BJ (cell line): ENCODE data around the gene CDH23. TPM values are rescaled to one million over a fixed set of nuclear protein-coding genes. Genes with fewer than 3 reads are reported as not detected.

Experiments used
- CTCF ChIA-PET: fragments of 350-600 bp; formaldehyde crosslinking; extraction: SDS; loops from one replicate; lab custom pipeline; 2021; ENCODE audit warnings: antibody characterized with exemption, inconsistent platforms; lab: Yijun Ruan, JAX
- POLR2A ChIA-PET: fragments of 300-600 bp; sonication (Branson Sonifier 250); formaldehyde crosslinking; extraction: SDS; loops from one replicate; lab custom pipeline; 2021; ENCODE audit warnings: antibody characterized with exemption; lab: Charles Lee
- DNase-seq: peaks from one replicate; pipeline ENCODE4 v3.0.0-alpha.2; 2011; ENCODE audit warnings: low read depth
- H3K27me3 ChIP-seq: 2 replicates; pipeline ENCODE4 v1.6.0; 2011; ENCODE audit warnings: low read length; ENCODE audit not compliant: control insufficient read depth, insufficient read depth
- H3K36me3 ChIP-seq: 2 replicates; pipeline ENCODE4 v1.5.1; 2011; ENCODE audit warnings: low read length; ENCODE audit not compliant: control insufficient read depth, insufficient read depth
- H3K4me3 ChIP-seq: 2 replicates; pipeline ENCODE4 v1.5.1; 2011; ENCODE audit warnings: low read depth, mild to moderate bottlenecking, control low read depth, low read length
- polyA plus RNA-seq: library from polyadenylated mRNA; depleted of rRNA; stranded (reverse); fragments of >200 nt; gene quantifications from 2 replicates; pipeline ENCODE4 v1.2.3, GENCODE V29; 2011
- TF ChIP-seq, protein P1 (sequence below): IDR thresholded peaks from 2 replicates; pipeline ENCODE4 v1.5.1; 2011; ENCODE audit warnings: low read depth, mild to moderate bottlenecking, control low read depth, inconsistent platforms, low read length, moderate library complexity; ENCODE audit not compliant: insufficient read depth

CDH23 gene
- polyA plus RNA-seq, 1 experiment: 0.05 TPM

DNA sequence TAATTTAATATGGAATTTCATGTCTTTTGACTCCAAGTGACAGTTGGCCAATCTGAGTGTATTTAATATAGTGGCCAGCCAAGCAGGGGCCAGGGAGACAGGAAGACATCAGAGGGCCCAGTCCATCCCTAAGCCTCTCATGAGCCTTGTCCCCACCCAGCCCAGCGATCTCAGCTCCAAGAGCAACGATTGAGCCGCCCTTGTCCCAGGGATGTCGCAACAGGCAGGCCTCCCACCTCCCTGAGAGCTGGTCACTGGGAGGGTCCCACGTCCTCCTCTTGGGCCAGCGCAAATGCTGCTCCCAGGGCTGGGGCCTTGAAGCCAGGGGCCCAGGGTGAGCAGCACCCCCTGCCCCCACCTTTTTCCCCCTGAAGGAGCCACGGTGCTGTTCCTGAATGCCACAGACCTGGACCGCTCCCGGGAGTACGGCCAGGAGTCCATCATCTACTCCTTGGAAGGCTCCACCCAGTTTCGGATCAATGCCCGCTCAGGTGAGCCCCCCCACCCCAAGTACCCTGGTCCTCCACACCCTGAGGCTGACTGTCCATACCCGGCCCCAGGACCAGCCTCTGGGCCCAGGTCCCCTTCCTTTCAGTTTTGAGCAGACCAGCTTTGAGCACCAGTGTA lies 293.5 kb downstream of the CDH23 start:
- Histone ChIP-seq H3K36me3 (no peaks in the 10 kb centered on the region), H3K4me3 (no peak overlapping the region), H3K27me3 (no peaks in the 10 kb centered on the region)
- DNase-seq: no peak
- ChIA-PET POLR2A (no interaction called here), CTCF (interaction anchor here (1.3 to 1.4 kb wide), 3 partner anchors 8 to 83 kb away, joined by 3 to 7 read pairs (median 3); partner anchors contain the start of gene VSIR)
- TF ChIP-seq, protein P1, sequence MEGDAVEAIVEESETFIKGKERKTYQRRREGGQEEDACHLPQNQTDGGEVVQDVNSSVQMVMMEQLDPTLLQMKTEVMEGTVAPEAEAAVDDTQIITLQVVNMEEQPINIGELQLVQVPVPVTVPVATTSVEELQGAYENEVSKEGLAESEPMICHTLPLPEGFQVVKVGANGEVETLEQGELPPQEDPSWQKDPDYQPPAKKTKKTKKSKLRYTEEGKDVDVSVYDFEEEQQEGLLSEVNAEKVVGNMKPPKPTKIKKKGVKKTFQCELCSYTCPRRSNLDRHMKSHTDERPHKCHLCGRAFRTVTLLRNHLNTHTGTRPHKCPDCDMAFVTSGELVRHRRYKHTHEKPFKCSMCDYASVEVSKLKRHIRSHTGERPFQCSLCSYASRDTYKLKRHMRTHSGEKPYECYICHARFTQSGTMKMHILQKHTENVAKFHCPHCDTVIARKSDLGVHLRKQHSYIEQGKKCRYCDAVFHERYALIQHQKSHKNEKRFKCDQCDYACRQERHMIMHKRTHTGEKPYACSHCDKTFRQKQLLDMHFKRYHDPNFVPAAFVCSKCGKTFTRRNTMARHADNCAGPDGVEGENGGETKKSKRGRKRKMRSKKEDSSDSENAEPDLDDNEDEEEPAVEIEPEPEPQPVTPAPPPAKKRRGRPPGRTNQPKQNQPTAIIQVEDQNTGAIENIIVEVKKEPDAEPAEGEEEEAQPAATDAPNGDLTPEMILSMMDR: no peak

DNA sequence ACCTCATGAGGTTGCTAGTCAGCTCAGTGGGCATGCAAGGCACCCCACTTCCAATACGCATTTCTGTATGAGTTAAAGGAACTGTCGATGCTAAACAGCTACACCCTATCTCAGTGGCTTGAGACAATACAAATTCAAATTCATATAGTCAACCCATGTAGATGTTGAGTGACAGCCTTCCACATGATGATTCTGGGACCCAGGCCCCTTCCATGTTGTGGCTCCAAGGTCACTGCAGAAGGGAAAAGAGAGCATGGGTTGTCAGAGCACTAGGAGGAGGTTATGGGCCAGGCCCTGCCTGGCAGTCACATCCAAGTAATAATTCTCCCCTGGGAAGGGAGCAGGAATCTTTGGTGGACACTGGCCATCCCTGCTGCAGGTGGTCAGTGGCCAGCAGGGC lies 294.7 kb downstream of the CDH23 start:
- POLR2A ChIA-PET: no interaction called here
- CTCF ChIA-PET: interaction anchor here (1.3 to 8.8 kb wide), 2 partner anchors 81 to 120 kb away, joined by 3 to 50 read pairs; partner anchors contain the start of gene VSIR

DNA sequence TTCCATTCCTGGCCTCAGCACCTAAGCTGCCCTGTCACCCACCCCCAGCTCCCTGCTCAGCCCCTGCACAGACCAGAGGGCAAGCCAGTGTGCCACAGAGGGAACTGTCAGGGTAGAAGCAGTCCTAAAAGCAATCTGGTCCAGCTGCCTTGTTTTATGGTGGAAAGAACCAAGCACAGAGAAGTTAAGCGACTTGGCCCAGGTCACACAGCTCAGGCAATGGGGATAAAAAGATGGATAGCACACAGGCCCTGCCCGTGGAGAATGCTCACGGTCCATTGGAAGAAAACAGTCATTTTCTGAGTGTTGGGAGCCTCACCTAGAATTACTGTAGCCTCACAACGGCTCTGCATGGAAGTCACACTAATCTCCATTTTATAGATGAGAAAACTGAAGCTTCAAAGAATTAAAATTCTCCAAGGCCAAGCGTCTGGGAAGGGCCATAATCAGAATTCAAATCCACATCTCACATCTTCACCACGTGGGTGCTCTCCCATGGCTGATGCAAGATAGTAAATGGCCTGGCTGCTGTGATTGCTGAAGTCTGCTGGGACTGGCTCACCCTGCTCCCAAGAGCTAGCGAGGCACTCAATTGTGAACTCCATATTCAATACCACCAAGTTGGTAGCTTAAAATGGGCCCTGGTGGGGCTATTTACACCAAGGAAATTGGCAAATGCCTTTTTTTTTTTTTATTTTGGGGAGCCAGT lies 296.0 kb downstream of the CDH23 start:
- ChIA-PET CTCF (interaction anchor here (0.6 to 8.8 kb wide), 5 partner anchors 14 to 121 kb away, joined by 3 to 93 read pairs (median 5); partner anchors contain the start of gene VSIR), POLR2A (no interaction called here)
- no peaks in the 10 kb centered on the region for H3K36me3 ChIP-seq
- DNase-seq: no peak
- 0 out of 2 replicates have a peak, but pooled peaks cover 2% of the 10 kb centered on the region for H3K27me3 ChIP-seq
- TF ChIP-seq, protein P1: no peak
- no peak overlapping the region for H3K4me3 ChIP-seq

More for the DNA sequence above, 294.7 kb downstream of the CDH23 start:
- TF ChIP-seq, protein P1: no peak
- H3K4me3 ChIP-seq: no peak overlapping the region
- no peaks in the 10 kb centered on the region for H3K36me3 ChIP-seq
- no peaks in the 10 kb centered on the region for H3K27me3 ChIP-seq
- DNase-seq: no peak

DNA sequence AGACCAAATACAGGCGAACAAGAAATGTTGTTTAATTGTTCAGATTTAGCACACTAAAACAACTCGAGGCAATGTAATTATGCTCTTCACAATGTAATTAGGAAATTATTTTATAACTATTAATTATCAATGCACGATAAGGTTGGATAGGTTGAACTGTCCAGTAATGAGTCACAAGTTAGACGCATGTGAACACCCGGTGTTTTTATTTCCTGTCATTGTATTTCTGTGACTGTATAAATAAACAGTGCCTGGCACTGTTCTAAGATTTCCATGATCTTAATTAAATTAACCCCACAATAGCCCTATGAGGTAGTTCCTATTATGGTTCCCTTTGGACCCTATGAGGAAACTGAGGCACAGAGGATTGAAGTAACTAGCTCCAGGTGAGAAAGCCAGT lies 296.7 kb downstream of the CDH23 start:
- Histone ChIP-seq H3K4me3 (no peak overlapping the region), H3K27me3 (0 out of 2 replicates have a peak, but pooled peaks cover 2% of the 10 kb centered on the region), H3K36me3 (no peaks in the 10 kb centered on the region)
- CTCF ChIA-PET: interaction anchor here (8.6 to 8.8 kb wide), 2 partner anchors 13 to 79 kb away, joined by 50 to 93 read pairs; partner anchors contain the start of gene VSIR
- no peak for DNase-seq
- TF ChIP-seq, protein P1: no peak
- POLR2A ChIA-PET: no interaction called here

DNA sequence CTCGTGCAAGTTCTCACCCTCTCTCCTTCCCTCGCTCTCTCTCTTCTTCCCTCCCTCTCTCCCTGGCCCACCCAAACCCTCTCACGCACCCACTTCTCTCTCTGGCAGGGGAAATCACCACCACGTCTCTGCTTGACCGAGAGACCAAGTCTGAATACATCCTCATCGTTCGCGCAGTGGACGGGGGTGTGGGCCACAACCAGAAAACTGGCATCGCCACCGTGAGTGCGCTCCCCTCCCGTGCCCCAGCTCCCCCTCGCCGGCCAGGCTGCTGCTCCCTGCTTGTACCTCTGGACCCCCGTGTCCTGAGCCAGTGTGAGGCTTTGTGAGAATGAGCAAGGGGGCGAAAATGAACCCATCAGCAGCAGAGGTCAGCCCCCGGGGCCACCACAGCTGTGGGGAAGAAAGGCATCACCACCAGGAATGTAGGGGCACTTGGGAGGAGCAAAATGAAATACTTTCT lies 297.4 kb downstream of the CDH23 start:
- Histone ChIP-seq H3K4me3 (no peak overlapping the region), H3K36me3 (no peaks in the 10 kb centered on the region), H3K27me3 (0 out of 2 replicates have a peak, but pooled peaks cover 4% of the 10 kb centered on the region)
- ChIA-PET CTCF (interaction anchor here (8.6 to 8.8 kb wide), 2 partner anchors 12 to 79 kb away, joined by 50 to 93 read pairs; partner anchors contain the start of gene VSIR), POLR2A (no interaction called here)
- TF ChIP-seq, protein P1: no peak
- no peak for DNase-seq
